DMS 273 (cell line): ENCODE results near the gene IQCE.

Source experiments
- DNase-seq: peaks from one replicate; lab custom pipeline; 2025; ENCODE audit not compliant: unreplicated experiment; lab: John Stamatoyannopoulos, UW

The IQCE gene, protein sequence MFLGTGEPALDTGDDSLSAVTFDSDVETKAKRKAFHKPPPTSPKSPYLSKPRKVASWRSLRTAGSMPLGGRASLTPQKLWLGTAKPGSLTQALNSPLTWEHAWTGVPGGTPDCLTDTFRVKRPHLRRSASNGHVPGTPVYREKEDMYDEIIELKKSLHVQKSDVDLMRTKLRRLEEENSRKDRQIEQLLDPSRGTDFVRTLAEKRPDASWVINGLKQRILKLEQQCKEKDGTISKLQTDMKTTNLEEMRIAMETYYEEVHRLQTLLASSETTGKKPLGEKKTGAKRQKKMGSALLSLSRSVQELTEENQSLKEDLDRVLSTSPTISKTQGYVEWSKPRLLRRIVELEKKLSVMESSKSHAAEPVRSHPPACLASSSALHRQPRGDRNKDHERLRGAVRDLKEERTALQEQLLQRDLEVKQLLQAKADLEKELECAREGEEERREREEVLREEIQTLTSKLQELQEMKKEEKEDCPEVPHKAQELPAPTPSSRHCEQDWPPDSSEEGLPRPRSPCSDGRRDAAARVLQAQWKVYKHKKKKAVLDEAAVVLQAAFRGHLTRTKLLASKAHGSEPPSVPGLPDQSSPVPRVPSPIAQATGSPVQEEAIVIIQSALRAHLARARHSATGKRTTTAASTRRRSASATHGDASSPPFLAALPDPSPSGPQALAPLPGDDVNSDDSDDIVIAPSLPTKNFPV

DNA sequence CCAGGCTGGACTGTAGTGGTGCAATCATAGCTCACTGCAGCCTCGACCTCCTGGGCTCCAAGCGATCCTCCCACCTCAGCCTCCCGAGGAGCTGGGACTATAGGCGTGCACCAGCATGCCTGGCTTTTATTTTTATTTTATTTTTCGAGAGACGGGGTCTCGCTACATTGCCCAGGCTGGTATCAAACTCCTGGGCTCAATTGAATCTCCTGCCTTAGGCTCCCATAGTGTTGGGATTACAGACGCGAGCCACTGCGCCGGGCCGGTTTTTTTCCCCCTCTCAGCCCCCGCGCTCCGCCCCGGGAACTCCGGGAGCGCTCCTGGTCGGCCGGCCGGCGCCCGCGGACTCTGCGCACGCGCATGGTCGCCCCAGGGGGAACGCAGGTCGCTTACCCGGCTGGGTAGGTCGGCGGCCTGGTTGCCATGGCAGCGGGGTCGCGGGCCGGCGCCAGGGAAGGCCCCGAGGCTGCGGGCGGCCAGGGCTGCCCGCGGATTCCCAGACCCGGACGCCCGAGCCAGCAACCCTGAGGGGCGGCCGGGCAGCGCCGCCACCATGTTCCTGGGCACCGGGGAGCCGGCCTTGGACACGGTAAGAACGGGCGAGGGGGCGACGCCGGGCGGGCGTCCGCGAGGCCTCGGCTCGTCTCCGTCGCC, at the start of gene IQCE:
Gene IQCE (plus strand): TSS at position 351 of the 654 bp plus-strand sequence. CDS start 203 bp downstream, at position 554.
- DNase-seq, result peak; percentile 97

DNA sequence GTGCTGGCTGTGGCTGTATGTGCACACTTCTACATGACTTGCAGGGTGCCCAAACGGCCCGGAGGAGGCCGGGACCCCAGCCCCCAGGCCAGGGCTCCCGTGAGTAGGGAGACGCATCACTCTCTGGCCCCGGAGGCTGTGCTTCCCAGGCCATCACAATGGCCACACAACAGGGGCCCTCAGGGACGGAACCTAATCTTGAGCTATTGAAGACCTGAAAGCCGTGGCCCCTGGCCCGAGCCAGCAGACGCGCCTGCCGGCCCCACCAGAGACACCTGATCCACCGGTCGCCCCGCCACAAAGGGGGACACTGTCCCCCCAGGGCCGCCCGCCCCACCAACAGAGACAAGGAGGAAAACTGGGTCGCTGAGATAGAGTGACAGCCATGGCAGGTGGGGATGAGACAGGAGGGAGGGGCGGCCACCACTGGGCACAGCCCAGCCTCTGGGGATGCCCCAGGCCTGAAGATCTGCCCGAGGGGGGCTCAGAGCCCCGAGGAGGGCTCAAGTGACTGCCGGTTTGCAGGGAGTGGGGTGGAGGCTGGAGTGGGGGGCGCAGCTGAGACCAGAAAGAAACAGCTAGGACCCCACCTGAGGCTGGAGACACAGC, 49.4 kb upstream of the IQCE start:
- no peak for DNase-seq

DNA sequence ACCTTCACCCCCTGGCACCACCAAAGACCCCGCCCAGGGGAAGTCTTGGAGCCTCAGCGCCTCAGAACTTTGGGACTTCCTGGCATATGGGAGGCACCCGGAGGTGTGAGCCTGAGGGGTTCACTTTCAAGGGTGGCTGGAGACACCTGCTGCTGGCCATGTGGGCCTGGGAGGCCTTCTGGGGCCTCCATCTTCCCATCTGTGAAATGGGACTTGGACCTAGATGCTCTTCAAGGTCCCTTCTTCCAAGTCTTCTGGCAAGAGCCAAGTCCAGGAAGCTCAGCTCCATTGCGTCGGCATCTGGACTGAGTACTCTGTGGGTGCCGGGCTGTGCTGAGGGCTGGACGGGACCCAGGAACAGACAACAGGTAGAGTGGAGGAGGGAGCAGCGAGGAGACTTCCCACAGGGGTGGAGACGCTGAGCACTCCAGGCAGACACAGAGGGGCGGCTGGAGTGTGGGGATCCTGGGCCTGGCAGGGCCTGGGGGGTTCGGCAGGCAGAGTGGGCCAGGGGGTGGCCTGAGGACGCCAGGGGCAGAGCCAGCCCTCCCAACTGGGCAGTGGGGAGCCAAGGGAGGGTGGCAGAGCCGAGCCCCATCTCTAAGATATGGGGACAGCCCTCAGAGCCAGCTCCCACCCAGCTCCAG, 48.5 kb upstream of the IQCE start:
- DNase-seq, result no peak

DNA sequence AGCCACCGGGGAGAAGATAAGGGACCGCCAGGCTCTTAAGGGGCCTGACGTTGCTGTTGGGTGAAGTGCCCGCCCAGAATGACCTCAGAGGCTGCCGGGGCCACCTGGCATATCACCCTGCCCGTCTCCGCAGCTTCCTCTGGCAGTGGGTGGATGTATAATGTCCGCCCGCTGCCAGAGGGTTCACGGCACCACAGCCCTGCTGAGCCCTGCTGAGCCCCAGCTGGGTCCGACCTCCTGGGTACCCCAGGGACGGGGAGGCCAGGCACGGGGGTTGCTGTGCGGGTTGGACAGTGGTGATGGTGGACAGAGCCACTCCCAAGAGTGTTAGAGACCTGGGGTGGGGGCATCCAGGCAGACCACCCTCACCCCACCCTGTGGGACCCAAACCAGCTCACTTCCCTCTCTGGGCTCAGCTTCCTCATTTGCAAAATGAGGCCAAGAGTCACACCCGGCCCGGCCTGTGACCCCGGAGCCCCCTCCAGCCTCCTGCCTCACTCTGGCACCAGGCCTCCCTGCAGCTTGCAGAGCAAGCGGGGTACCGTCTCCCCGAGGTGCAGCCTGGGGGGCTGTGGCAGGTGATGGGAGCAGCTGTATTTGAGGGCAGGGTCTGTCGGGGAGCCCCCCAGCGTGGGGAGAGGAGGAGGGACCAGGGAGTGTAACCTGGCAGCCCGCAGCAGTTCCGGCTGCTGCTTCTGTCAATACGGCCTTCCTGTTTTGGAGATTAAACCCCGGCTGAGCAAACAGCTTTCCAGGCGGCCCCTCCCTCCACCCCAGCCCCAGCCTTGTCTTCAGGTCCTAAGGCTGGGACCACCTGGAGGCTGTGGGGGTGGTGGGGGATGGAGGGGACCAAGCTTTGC, 47.6 kb upstream of the IQCE start:
- DNase-seq, result peak; percentile 50

DNA sequence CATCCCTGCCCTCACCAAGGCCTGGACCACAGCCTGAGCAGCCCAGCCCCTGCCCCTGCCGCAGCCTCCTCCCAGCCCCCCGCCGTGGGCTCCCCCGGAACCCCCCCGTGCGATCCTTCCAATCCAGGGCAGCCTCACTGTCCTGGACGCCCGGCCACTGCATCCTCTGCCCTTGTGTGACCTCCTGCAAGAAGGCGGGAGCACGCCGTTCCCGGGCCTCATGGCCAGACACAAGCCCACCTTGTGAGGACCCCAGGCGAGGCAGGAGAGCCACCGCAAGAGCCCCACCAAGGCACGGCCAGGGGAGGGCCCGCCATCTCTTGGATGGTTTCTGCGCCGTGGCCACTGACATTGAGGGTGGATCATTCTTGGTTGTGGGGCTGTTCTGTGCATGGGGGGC, 47.0 kb upstream of the IQCE start:
- DNase-seq, result no peak

DNA sequence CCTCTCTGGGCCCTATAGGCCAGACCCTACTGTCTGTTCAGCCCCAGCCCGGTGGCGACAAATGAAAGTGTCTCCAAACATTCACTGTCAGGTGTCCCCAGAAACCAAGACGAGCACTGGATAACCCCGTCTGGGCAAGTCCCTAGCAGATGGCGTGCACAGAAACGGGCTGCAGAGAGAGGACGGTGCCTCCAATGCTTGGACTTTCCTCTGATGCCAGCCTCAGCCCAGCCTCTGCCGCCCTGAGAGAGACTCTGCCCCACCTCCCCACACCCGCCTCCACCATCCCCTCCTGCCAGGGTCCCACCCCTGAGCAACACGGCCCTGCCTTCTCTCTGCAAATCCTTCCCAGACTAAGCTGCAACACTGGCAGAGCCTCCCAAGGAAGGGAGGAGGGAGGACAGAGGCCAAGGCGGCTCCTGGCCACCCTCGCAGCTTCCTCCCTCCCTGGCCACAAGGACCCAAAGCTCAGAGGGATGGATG, 46.6 kb upstream of the IQCE start:
- peak; percentile 71 for DNase-seq

DNA sequence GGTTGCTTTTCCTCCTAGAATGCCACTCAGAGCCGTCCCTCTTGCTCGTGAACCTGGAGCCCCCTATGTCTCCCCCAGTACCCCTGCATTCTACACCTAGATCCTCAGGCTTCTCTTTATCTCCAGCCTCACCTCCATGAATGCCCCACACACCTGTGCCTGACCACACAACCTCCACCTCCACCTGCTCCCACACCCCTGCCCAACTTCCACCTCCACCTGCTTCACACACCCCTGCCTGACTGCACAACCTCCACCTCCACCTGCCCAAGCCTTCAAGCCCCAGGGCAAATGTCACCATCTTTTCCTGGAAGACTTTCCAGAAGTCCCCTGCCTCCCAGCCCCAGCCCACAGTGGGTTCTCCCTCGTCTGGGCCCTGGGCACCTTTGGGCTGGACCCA, 46.1 kb upstream of the IQCE start:
- no peak for DNase-seq

DNA sequence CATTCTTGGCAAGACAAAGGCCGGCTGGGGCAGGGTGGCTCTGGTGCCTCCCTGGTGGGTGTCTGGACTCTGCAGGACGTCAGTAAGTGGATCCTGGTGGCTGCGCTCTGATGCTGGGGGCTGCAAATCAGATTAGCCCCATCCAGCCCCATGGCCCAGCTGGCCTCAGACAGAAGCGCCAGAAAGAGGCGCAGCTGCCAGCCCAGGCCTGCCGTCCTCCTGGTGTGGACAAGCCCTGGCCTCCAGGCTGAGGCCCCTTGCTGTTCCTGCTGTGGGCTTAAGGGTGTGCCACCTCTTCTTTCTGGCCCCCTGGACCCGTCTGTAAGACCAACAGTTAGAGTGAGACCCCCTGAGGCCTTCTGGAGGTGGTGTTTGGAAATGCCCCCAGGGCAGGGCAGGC, 45.1 kb upstream of the IQCE start:
- no peak for DNase-seq

DNA sequence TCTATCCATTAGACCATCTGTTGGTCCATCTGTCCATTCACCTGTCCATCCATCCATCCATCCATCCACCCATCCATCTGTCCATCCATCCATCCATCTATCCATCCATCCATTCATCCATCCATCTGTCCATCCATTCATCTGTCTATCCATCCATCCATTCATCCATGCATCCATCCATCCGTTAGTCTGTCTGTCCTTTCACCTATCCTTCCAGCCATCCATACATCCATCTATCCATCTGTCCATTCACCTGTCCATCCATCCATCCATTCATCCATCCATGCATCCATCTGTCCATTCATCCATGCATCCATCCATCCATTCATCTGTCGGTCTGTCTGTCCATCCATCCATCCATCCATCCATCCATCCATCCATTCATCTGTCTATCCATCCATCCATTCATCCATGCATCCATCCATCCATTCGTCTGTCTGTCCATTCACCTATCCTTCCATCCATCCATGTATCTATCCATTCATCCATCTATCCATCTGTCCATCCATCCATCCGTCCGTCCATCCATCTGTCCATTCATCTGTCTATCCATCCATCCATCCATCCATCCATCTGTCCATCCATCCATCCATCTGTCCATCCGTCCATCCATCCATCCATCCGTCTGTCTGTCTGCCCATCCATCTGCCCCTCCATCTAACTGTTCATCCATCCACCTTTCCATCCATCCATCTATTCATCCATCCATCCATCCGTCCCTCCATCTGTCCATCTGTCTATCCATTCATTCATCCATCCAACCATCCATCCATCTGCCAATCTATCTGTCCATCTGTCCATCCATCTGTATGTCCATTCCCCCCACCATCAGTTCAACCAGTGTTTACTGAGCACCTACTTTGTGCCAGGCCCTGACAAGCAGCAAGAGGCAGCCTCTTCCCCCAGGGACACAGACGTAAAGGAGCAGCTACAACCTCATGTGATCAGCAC, 44.0 kb upstream of the IQCE start:
- DNase-seq, result no peak

DNA sequence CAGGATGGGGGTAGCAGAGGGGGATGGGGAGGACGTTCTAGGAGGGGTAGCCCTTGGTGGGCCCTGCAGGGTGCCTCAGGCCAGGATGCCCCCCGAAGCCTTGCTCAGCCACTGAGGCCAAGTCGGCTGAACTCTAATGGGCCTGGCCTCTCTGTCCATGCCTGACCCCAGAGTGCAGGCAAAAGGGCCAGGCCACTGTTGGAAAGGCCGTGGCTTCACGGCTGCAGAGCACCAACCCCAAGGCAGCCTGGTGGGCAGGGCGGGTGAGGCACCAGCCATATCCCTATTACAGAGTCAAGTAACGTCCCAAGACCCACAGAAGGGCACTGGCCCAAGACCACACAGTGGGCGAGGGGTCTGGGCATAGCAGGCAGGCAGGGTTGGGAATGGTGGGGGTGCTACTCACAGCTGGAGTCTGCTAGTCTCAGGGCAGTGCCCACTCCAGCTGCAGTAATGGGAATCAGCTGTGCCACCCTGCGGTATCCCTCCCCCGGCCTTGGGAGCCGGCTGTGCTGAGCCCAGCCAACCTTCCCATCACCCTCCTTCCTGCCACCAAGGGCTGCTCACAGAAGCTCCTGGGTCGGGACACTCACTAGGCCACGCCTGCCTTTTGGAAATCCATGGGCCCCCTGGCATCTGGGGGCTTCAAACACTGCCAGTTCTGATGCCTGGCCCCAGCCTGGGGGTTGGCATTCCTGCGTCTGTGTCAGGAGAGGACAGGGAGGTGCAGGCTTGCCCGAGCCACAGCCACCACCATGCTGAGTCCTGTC, 43.2 kb upstream of the IQCE start:
- DNase-seq, result peak; percentile 51

DNA sequence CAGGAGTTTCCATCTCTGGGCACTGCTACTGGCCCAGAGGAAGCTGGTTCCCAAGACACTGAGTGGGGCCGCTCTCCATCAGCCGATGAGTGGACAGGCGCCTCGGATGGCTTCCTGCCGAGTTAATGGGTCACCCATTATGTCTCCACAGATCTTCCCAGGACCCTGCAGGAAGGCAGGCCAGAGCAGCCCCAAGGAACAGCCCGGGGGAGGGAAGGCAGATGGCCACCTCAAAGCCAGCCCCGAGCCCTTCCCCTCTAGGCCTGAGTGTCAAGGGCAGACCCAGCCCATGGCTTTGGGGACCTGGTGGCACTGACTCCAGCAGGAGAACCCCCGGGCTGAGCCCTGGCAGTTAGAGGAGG, 42.6 kb upstream of the IQCE start:
- no peak for DNase-seq

DNA sequence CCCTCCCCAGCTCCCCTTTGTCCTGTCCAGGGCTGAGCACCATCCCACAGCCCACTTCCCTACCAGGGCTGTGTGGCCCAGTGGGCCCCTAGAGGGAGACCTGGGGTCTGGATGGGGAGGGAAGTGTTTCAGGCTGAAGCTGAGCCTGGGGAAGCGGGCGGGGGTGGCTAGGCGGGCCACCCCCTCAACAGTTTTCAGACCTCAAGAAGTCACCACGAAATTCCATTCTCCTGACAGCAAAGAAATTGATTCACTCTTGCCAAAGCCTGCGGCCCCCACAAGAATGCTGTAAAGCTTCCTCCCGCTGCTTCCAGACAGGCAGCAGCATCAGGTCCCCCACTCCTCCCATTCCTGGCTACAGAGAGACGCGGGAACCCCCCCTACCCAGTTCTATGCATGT, 41.8 kb upstream of the IQCE start:
- DNase-seq, result no peak

DNA sequence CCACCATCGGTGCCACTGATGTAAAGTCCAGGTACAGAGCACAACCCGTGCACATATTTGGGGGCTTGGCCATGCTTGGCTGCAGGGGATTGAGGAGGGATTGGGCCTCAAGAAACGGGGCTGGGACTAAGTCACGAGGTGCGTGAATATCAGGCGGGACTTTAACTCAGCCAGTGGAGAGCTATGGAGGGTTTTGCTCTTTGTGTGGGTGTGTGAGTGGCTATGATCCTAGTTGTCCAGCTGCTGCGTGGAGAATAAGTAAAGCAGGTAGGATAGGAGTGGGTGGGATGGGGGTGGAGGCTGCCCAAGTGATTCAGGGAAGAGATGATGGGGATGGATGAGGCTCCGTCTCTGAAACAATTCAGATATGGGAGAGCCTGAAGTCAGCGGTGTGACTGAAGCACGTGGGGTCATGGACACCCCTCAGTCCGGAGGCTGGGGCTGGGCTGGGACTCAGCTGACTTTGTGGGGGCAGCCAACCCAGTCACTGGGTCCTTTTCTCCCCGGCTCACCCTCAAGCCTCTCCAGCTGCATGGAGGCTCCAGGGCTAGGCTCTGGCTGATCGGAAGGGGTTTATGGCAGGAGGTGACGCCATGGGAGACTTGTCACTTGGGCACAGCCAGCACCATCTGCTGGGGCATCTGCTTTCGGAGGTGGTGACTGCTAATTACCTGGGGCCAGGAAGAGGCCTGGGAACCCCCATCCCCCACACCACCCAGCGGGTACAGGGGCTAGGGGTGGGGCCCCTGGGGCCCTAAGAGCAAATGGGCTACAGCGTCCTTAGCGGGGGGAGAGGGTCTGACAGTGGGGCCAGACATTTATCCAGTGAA, 40.9 kb upstream of the IQCE start:
- peak; percentile 92 for DNase-seq

DNA sequence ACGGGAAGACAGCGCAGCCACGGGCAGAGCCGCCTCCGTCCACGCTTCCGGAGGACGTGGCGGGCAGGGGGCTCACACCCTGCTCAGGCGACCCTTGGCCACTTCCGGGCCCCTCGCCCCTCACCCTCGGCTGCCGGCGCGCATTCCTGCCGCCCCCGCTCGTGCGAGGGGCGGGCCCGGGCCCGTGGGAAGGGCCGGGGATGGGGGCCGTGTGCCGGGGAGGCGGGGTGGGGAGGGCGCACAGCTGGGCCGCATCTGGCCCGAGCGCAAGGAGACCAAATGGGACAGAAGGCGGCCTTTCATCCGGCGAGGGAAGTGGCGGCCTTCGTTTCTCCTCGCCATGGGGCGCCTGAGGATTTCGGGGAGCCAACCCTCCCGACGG, 40.1 kb upstream of the IQCE start:
- DNase-seq, result peak; percentile 83

DNA sequence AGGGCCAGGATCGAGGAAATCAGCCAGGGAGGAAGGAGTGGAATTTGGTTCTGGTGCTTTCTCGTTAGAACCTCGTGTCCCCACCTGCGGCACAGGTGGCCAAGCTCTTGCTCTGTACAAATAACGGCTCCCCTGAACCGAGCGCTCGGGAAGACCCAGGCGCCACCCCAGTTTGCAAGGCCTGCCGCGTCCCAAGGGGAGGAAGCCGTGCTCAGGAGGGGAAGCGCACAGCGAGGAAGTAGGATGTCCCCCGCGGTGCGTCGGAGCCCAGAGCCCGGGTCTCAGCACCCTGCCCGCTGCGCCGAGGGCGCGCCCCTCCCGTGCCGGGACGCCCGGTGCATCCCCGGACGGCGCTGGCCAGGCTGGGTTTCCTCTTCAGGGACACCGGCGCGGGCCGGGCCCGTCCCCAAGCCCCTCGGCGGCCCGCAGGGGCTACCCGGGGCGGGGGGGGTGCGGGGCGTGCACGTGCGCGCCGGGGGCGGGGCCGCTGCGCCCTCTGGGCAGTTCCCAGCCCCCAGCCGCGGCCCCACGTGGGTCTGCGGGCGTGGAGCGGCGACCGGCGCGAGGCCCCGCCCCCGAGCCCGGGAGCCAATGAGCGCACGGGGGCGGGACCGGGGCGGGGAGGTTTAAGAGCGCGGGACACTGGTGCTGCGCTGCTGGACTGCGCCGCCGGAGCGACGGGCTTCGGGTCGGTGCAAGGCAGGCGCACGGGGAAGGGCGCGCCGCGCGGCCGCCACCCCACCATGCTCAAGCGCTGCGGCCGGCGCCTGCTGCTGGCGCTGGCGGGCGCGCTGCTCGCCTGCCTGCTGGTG, 39.5 kb upstream of the IQCE start, which contains the start of gene LFNG:
Gene LFNG (plus strand): TSS at position 656 of the 812 bp plus-strand sequence. CDS start 88 bp downstream, at position 744.
- peak; percentile 98 for DNase-seq

DNA sequence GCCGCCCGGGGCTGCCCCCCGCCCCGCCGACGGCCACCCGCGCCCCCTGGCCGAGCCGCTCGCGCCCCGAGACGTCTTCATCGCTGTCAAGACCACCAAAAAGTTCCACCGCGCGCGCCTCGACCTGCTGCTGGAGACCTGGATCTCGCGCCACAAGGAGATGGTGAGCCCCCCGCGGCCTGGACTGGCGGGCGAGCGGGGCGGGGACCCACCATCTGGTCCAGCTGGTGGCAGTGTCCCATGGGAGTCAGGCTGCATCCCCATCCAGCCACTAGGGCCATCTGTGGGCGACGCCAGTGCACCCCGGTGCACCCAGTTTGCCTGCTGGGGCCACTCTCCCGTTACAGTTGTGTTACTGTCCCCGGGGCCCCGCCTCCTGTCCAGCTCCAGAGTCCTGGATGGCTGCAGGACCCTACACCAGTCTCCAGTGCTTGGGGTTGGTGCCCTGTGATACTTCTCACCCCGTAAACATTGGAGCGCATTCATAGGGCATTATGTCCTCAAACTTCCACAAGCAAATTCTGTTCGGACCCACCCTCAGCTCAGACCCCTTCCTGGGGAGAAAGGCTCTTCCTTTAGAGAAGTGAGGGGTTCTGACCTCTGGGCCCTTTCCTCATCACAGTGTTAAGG, 38.5 kb upstream of the IQCE start:
- DNase-seq, result peak; percentile 60
